ENCODE results near the gene PCDHB9.
"Not testable (repeated sequence)": the region's sequence is repeated elsewhere in the genome, so short reads cannot be mapped to it uniquely, and the experiment has no call there.

DNA sequence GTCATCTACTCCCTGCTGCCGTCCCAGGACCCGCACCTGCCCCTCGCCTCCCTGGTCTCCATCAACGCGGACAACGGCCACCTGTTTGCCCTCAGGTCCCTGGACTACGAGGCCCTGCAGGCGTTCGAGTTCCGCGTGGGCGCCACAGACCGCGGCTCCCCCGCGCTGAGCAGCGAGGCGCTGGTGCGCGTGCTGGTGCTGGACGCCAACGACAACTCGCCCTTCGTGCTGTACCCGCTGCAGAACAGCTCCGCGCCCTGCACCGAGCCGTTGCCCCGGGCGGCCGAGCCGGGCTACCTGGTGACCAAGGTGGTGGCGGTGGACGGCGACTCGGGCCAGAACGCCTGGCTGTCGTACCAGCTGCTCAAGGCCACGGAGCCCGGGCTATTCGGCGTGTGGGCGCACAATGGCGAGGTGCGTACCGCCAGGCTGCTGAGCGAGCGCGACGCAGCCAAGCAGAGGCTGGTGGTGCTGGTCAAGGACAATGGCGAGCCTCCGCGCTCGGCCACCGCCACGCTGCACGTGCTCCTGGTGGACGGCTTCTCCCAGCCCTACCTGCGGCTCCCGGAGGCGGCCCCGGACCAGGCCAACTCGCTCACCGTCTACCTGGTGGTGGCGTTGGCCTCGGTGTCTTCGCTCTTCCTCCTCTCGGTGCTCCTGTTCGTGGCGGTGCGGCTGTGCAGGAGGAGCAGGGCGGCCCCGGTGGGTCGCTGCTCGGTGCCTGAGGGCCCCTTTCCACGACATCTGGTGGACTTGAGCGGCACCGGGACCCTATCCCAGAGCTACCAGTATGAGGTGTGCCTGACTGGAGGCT lies 12.5 kb upstream of the PCDHB9 start:
- TF ChIP-seq, protein P1, sequence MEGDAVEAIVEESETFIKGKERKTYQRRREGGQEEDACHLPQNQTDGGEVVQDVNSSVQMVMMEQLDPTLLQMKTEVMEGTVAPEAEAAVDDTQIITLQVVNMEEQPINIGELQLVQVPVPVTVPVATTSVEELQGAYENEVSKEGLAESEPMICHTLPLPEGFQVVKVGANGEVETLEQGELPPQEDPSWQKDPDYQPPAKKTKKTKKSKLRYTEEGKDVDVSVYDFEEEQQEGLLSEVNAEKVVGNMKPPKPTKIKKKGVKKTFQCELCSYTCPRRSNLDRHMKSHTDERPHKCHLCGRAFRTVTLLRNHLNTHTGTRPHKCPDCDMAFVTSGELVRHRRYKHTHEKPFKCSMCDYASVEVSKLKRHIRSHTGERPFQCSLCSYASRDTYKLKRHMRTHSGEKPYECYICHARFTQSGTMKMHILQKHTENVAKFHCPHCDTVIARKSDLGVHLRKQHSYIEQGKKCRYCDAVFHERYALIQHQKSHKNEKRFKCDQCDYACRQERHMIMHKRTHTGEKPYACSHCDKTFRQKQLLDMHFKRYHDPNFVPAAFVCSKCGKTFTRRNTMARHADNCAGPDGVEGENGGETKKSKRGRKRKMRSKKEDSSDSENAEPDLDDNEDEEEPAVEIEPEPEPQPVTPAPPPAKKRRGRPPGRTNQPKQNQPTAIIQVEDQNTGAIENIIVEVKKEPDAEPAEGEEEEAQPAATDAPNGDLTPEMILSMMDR (IDR thresholded peaks at IDR 0.05; ENCODE audit: insufficient read depth, low read length) = not testable (repeated sequence)
- TF ChIP-seq, protein P2, sequence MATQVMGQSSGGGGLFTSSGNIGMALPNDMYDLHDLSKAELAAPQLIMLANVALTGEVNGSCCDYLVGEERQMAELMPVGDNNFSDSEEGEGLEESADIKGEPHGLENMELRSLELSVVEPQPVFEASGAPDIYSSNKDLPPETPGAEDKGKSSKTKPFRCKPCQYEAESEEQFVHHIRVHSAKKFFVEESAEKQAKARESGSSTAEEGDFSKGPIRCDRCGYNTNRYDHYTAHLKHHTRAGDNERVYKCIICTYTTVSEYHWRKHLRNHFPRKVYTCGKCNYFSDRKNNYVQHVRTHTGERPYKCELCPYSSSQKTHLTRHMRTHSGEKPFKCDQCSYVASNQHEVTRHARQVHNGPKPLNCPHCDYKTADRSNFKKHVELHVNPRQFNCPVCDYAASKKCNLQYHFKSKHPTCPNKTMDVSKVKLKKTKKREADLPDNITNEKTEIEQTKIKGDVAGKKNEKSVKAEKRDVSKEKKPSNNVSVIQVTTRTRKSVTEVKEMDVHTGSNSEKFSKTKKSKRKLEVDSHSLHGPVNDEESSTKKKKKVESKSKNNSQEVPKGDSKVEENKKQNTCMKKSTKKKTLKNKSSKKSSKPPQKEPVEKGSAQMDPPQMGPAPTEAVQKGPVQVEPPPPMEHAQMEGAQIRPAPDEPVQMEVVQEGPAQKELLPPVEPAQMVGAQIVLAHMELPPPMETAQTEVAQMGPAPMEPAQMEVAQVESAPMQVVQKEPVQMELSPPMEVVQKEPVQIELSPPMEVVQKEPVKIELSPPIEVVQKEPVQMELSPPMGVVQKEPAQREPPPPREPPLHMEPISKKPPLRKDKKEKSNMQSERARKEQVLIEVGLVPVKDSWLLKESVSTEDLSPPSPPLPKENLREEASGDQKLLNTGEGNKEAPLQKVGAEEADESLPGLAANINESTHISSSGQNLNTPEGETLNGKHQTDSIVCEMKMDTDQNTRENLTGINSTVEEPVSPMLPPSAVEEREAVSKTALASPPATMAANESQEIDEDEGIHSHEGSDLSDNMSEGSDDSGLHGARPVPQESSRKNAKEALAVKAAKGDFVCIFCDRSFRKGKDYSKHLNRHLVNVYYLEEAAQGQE (IDR thresholded peaks at IDR 0.05; ENCODE audit: insufficient replicate concordance, low read depth) = not testable (repeated sequence)
- not testable (repeated sequence) for TF ChIP-seq POLR2AphosphoS5, GABPA (IDR thresholded peaks at IDR 0.05; ENCODE audit: low read depth)
